ENCODE data around the gene CYB561.
A peak's percentile ranks its signal among the peaks of the same experiment; 100 is the strongest.

Gene CYB561

GRCh38 chr17:63445954-63446752, at the start of gene CYB561:
CYB561 (minus strand) TSS chr17:63446306; CDS start chr17:63437547, 8,759 bp downstream.
- H3K4me3 ChIP-seq (ENCODE audit: low read length) = peak within 1 kb of the TSS; percentile 60
- peak; percentile 62 for DNase-seq (ENCODE audit: low read depth)
- no peak; the same call in 1 of the 2 replicates for TF ChIP-seq CTCF (conservative IDR thresholded peaks at IDR 0.05; ENCODE audit: low read length)

GRCh38 chr17:63495491-63495890, 49.4 kb upstream of the CYB561 start:
- H3K4me3 ChIP-seq (ENCODE audit: low read length) = no peak overlapping the region
- DNase-seq (ENCODE audit: low read depth) = no peak
- no peak for TF ChIP-seq CTCF (conservative IDR thresholded peaks at IDR 0.05; ENCODE audit: low read length)

- no peak for DNase-seq (ENCODE audit: low read depth)
- H3K4me3 ChIP-seq (ENCODE audit: low read length) = no peak overlapping the region
- TF ChIP-seq CTCF (conservative IDR thresholded peaks at IDR 0.05; ENCODE audit: low read length) = no peak
Measured at GRCh38 chr17:63494300-63494928, 48.3 kb upstream of the CYB561 start.

- no peak for DNase-seq (ENCODE audit: low read depth)
- TF ChIP-seq CTCF (conservative IDR thresholded peaks at IDR 0.05; ENCODE audit: low read length) = no peak
- no peak overlapping the region for H3K4me3 ChIP-seq (ENCODE audit: low read length)
Measured at GRCh38 chr17:63493411-63493810, 47.3 kb upstream of the CYB561 start.

GRCh38 chr17:63492940-63493339, 46.8 kb upstream of the CYB561 start:
- no peak for DNase-seq (ENCODE audit: low read depth)
- H3K4me3 ChIP-seq (ENCODE audit: low read length) = no peak overlapping the region
- TF ChIP-seq CTCF (conservative IDR thresholded peaks at IDR 0.05; ENCODE audit: low read length) = no peak

- no peak overlapping the region for H3K4me3 ChIP-seq (ENCODE audit: low read length)
- no peak for TF ChIP-seq CTCF (conservative IDR thresholded peaks at IDR 0.05; ENCODE audit: low read length)
- no peak for DNase-seq (ENCODE audit: low read depth)
Measured at GRCh38 chr17:63491977-63492618, 46.0 kb upstream of the CYB561 start.
